NCI-H774 (cell line): ENCODE results near the gene KRTAP5-1.

ENCODE experiments used
- DNase-seq: peaks from one replicate; lab custom pipeline; 2025; lab: John Stamatoyannopoulos, UW

The KRTAP5-1 gene

GRCh38 chr11:1545432-1545831 is 39.7 kb downstream of the KRTAP5-1 start:
- DNase-seq, result no peak

DNA sequence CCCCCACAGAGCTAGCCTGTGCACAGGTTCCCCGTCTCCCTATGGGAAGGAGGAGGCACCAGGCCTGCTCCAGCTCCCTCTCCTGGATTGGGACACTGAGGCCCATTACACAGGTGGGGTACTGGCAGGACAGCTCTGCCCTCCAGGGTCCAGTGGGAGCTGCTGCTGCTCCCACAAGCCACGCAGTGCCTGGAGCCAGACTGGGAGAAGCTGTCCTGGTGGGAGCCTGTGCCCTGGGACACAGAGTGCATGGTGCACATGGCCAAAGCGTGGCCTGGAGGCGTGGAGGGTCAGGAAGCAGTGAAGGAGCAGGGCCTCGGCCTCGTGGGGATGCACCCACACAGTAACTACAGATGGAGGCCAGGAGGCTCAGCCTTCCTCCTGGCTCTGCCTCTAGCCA is 40.5 kb downstream of the KRTAP5-1 start:
- no peak for DNase-seq

DNA sequence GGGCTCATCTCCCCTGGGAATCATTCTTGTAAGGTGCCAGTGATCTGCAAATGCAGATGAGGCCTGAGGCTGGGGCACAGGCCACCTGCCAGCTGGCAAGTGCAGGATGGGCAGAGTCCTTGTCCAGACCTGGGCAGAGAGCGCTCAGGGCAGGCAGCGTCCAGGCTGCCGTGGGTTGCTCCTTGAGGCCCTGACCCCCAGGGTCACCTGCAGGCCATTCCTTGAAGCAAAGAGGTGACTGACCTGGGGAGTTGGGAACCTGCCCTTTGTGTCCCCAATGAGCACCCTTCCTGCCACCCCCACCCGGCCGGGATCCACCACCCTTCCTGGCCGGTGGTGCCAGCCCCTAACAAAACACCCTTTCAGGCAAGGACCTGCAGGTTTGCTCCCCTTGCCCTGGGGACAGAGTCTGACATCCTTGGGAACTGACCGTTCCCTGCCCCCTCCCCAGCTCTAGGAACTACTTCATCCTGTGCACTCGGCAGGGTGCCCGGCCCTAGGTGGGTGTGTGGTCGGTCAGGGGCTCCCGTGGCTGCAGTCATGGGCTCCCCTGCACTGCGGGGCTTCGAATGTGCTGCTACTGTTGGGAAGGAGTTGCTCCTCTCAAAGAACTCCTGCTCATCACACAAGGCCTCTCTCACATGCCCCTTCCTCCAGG is 41.3 kb downstream of the KRTAP5-1 start:
- no peak for DNase-seq

DNA sequence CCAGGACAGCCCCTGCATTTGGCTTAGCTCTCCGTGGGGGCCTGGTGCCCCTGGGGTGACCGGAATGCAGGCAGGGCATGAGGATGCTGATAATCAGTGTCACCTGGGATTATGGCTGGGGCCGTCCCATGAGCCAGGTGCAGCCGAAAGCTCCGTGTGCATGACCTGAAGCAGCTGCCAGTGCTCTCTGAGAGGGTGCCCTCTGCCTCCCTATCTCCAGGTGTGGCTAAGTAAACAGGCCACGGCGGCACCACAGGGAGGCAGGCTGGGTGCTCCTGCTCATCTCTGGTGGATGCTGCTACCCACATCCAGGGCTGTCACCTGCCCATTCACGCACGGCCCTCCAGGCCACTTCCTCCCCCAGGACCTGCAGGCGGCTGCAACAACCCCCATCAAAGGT is 42.8 kb downstream of the KRTAP5-1 start:
- DNase-seq, result peak; percentile 33

DNA sequence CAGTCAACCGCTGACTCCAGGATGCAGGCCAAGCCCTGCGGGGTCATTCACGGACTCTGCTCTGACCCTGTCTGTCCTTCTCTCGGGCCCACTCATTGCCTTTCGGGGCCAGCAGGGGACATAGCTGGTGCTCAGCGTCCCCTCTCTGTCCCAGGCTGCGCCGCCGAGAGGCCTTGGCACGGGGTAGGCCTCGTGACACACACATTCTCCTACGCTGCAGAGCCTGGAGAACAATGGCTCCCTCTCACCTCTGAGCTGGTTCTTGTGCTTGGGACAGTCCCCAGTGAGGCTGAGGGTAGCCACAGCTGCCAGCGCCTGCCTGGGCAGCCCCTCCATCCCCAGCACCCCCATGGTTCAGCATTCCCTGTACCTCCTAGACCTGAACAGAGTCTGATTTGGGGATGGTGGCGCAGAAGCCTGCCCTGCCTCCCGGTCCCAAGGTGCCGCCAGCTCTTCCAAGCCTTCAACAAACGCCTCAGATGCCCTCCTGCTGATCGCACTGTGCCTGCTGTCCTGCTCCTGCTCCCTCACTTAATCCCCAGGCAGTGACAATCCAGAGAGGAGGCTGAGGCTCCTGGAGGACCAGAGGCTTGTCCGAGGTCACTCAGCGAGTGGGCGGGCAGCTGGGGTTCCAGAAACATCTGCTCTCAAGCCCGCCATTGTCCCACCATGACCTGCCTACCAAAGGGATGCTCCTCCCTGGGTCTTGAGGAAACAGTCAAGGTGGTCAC is 43.4 kb downstream of the KRTAP5-1 start:
- no peak for DNase-seq

DNA sequence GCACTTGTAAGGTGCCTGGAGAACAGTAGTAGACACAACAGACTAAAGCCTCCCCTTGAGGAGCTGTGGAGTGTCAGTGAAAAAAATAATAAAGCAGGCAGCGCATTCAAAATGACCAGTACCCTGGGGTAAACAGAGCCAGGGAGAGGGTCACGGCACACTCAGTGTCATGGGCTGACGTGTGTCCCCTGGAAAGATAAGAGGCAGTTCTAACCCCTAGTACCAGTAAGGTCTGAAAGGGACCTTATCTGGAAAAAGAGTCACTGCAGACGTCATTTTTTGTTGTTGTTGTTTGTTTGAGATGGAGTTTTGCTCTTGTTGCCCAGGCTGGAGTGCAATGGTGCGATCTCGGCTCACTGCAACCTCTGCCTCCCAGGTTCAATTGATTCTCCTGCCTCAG is 45.0 kb downstream of the KRTAP5-1 start:
- no peak for DNase-seq

GRCh38 chr11:1538153-1538552 is 46.9 kb downstream of the KRTAP5-1 start:
- no peak for DNase-seq

GRCh38 chr11:1536065-1536843 is 48.8 kb downstream of the KRTAP5-1 start:
- DNase-seq, result no peak

DNA sequence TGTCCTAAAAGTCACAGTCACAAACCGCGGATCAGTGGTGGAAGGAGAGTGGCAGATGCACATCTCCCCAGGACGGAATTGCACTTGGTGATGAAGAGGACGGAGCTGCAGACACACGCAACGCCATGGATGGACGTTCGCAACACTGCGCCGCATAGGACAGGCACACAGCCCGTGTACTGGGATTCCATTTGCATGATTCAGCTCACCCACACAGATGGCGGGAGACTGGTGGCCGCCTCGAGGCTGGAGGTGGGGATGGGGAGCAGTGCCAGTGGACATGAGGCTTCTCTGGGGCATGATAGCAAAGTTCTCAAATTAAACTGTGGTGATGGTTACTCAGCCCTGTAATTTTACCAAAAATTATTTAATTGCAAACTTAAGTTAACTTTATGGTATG is 50.4 kb downstream of the KRTAP5-1 start:
- no peak for DNase-seq
